Frontal cortex (tissue), 4 donors: ENCODE data around the gene C17orf100. TPM values are rescaled to one million over a fixed set of nuclear protein-coding genes. Genes with fewer than 3 reads are reported as not detected.
"Not testable (repeated sequence)": the region's sequence is repeated elsewhere in the genome, so short reads cannot be mapped to it uniquely, and the experiment has no call there.

Experiments
- DNase-seq, 2 donors: peaks; one replicate each; pipeline ENCODE4 v3.0.0; 2012; ENCODE audit warnings: low spot score in 2 of 2
- FAIRE-seq: peaks from 2 replicates; lab custom pipeline; 2012; peaks lifted over from hg19 to GRCh38; lab: Jason Lieb, UNC
- small RNA-seq: library from RNA; depleted of rRNA; stranded (forward); fragments of <200 nt; gene quantifications from one replicate; pipeline ENCODE3, GENCODE V24; 2014
- total RNA-seq: library from RNA; depleted of rRNA; stranded (reverse); fragments of >200 nt; gene quantifications from one replicate; pipeline ENCODE4 v1.2.3, GENCODE V29; 2014
- donor health status: control.
- donor health status: control.
- donor health status: control.

The C17orf100 gene
- total RNA-seq, 1 donor from 2014 or later, result 2.9 TPM

DNA sequence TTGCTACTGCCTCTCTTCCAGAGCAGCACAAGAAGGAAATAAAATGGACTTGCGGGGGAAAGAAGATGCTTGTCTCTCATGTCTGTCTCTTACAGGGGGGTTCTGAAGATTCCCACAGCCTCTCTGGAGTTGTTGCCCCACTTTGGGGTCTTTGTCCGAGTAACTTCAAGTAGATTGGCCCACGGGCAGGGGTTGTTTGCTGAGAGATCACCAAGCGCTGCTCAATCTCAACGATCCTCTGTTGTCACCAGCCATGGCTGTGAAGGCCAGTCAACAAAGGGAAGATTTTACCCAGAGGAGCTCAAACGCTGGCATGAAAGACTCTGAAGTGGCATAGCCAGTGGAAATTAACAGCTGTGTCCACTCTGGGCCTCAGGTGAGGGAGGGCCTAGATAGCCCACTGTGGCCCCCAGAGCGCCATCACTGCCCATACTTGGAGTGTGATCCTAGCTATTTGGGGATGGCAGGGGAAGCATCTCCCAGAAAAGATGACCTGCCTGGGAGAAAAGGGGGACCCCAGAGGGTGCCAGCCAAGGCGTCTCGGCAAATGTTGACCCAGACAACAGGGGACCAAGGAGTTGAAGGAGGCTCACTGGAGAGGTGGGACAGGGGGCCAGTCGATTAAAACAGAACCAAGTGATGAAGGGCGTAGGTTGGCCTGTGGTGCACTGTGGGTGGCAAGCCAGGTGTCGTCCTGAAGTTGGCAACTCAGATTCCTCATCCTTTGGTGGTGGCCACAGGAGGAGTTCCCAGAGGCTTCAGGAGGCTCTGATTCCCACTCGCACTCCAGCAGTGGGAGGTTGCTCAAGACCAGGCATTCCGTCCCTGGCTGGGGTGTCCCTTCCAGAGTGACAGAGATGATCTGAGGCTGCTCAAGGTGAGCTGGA, 33.6 kb downstream of the C17orf100 start:
- FAIRE-seq (no peak), DNase-seq (no peak)

DNA sequence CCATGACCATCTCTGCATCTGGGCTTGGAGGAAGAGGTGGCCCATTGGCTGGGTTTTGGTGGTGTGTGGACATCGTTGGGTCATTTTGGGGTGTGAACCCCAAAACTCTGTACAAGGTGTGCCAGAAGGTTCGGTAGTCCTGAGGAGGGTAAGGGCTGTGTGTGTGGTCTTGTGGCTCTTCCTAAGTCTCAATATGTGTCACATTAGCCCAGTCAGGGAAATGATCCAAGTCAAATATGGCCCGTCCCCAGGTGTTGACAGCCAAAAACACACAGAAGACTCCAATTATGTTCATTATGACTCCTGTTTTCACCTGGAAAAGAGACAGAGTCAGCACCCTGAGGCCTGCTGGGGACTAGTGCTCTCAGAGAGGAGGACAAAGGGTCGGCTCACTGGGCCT, 34.5 kb downstream of the C17orf100 start:
- no peak for DNase-seq
- FAIRE-seq, result no peak

- FAIRE-seq (no peak), DNase-seq (no peak)
Observed at GRCh38 chr17:6688944-6689343, 37.4 kb downstream of the C17orf100 start.

GRCh38 chr17:6690641-6691040, 39.1 kb downstream of the C17orf100 start:
- no peak for FAIRE-seq
- DNase-seq, result no peak

DNA sequence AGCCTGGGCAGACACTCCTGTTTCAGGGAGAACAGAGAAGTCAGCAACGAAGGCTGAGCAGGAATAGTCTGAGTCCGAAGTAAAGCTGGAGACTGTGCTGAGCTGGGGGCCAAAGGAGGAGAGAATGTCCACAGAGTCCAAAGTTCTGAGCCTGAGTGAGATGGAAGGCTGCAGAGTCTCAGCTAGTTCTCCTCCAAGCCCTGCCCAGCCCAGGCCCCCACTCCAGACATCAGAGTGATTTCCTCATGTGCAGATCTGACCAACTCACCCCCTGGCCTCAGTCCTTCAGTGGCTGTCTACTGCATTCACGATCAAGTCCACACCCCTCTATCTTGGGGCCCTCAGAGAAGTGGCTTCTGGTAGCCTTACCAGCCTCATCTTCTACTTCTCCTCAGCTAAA, 40.0 kb downstream of the C17orf100 start:
- no peak for DNase-seq
- no peak for FAIRE-seq

DNA sequence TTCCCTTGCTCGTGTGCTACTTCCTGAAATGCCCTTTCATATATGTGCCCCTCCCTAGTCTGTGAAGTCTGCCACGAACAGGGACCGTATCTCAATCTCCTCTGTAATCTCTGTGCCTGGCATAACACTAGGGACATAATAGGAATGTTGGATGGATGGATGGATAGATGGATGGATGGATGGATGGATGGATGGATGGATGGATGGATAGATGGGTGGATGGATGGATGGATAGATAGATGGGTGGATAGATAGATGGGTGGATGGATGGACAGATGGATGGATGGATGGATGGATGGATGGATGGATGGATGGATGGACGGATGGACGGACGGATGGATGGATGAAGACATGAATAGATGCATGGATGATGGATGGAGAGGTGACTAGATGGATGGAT, 40.4 kb downstream of the C17orf100 start:
- FAIRE-seq, DNase-seq: not testable (repeated sequence)

GRCh38 chr17:6695051-6695450, 43.5 kb downstream of the C17orf100 start:
- DNase-seq, result no peak
- FAIRE-seq, result no peak

GRCh38 chr17:6695565-6695964, 44.0 kb downstream of the C17orf100 start:
- FAIRE-seq, result no peak

DNA sequence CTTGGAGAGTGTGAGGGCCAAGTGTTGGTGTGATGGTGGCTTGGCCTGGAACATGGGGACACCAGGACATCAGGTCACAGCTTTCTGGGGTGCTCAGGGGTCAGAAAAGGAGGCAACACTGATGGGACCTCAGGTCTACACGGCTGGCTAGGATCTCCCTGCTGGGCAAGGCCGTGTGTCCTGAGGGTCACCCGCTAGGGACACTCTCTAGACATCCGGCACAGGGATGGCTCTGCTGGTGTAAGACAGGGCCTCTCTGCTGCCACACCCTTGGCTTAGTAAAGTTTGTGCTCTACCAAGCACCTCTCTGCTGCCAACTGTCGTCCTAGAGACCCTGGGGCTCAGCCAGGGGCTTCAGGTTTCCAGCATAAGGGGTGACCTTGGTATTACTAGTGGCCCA, 45.3 kb downstream of the C17orf100 start:
- FAIRE-seq (no peak), DNase-seq (no peak)

More at GRCh38 chr17:6695565-6695964, 44.0 kb downstream of the C17orf100 start:
- no peak for DNase-seq

DNA sequence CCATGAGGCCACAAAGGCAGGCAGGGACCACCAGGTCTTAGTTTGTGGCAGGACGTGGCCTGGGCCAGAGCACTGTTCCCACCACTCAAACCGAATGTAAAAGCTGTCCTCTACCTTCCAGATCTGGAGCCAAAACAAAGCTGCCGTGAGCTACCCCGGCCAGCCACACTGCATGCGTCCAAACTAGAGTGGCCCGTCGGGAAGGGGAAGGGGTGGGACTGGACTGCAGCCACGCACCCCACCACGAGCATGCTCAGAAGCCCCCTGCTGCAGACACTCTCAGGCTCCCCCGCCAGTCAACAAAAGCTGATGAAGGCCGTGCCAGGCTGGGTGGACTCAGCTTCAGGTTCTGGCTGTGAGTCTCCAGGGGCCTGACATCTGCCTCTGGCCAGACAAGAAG, 46.4 kb downstream of the C17orf100 start:
- no peak for DNase-seq
- FAIRE-seq, result no peak

GRCh38 chr17:6699997-6700947, 48.7 kb downstream of the C17orf100 start:
- DNase-seq, result no peak
- FAIRE-seq, result no peak

- FAIRE-seq (no peak), DNase-seq (no peak)
Observed at GRCh38 chr17:6700948-6701307, 49.4 kb downstream of the C17orf100 start.

DNA sequence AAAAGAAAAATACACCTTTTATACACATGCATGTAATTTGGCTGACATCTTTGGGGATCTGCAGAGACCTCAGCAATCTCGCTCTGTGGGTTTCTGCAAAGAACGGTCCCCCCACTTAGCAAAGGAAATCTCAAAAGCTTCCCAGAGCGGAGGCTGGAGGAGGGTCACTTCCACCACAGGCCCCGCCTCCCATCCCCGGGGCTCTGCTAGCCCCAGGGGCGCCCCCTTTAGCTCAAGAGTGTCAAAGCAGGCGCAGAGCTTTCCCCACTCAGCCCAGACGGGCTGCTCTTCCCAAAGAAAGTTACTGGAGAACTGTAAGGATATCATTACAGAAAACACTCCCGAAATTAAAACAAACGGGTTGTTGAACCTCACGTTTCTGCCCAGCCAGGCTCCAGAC, 50.2 kb downstream of the C17orf100 start:
- no peak for FAIRE-seq
- no peak for DNase-seq

DNA sequence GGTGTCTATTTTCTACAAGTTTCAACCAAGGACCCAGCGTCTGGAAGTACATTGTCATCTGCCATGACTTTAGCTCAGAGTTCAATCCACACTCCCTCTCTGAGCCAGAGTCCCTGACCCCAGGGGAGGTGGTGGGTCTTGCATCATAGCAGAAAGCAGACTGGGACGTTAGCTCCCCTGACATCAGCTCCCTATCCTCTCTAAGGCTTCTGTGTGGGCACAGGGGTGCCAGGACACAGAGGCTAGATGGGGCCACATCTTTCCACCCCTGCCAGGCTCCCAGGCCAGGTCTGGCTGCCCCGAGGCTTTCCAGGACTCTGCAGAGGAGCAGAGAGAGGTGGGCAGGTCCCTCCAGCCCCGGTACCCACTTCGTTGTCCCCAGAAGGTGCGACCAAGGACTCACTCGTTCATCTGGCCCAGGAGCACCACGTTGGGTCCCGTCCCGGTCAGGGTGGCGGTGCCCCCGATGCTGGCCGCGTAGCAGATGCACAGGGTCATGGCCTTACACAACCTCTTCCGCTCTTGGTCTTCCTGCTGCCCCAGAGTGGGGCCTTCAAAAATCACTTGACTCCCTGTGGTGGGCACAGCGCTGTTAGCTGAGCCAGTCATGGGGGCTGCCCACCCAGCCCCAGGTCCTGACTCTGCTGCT, 51.1 kb downstream of the C17orf100 start:
- no peak for DNase-seq
- no peak for FAIRE-seq

Small RNA genes within 50 kb of the gene (small RNA-seq; reads per million reads assigned to genes)
- not detected for gene MIR4520-1

Other genes with a start within 250 kb of the C17orf100 start
- gene AIPL1, start 216.6 kb upstream of the C17orf100 start, total RNA-seq, result not detected
- gene PIMREG, start 207.3 kb upstream of the C17orf100 start, total RNA-seq, result 4.1 TPM
- 10.6 TPM for gene PITPNM3, start 95.2 kb upstream of the C17orf100 start, total RNA-seq
- 26.5 TPM for gene KIAA0753, start 11.1 kb upstream of the C17orf100 start, total RNA-seq
- 26.9 TPM for gene TXNDC17, start 10.7 kb upstream of the C17orf100 start, total RNA-seq
- 19.2 TPM for gene MED31, start 157 bp upstream of the C17orf100 start, total RNA-seq
- 0.41 TPM for gene SLC13A5, start 61.6 kb downstream of the C17orf100 start, total RNA-seq
- 2.0 TPM for gene XAF1, start 104.3 kb downstream of the C17orf100 start, total RNA-seq
- gene FBXO39, start 124.5 kb downstream of the C17orf100 start, total RNA-seq, result not detected
- gene TEKT1, start 180.0 kb downstream of the C17orf100 start, total RNA-seq, result 0.41 TPM